ENCODE data around the gene CD19. TPM values are rescaled to one million over a fixed set of nuclear protein-coding genes. Genes with fewer than 3 reads are reported as not detected.

Gene CD19
- total and polyA plus RNA-seq, 3 donors from 2014 or later, result 2.0 to 7.7 (median 4.3) TPM

- H3K9me3 ChIP-seq, result no peaks in the 10 kb centered on the region
- no peaks in the 10 kb centered on the region for H3K4me1 ChIP-seq
- no peaks in the 10 kb centered on the region for H3K36me3 ChIP-seq (ENCODE audit: low read depth, missing control alignments)
- H3K27me3 ChIP-seq, result no peaks in the 10 kb centered on the region
- no peak overlapping the region for H3K4me3 ChIP-seq
- H3K27ac ChIP-seq, result no peak overlapping the region
- DNase-seq, result no peak
- intact Hi-C loops (cut with DNase I; ENCODE audit: low total_unique reads), result no loop called here
- TF ChIP-seq POLR2A (IDR thresholded peaks at IDR 0.05) (no peak), CTCF (IDR thresholded peaks at IDR 0.05) (no peak)
- whole genome bisulfite sequencing, 2 donors, result 92 to 94% methylated on average over 2 to 9 of the region's 9 CpGs
Observed at GRCh38 chr16:28905229-28905754, 26.5 kb upstream of the CD19 start.

GRCh38 chr16:28905800-28906372 lies 25.9 kb upstream of the CD19 start:
- Histone ChIP-seq H3K27me3 (no peaks in the 10 kb centered on the region), H3K27ac (no peak overlapping the region), H3K4me3 (no peak overlapping the region), H3K36me3 (ENCODE audit: low read depth, missing control alignments) (no peaks in the 10 kb centered on the region), H3K9me3 (no peaks in the 10 kb centered on the region), H3K4me1 (no peaks in the 10 kb centered on the region)
- intact Hi-C loops (cut with DNase I; ENCODE audit: low total_unique reads), result no loop called here
- TF ChIP-seq POLR2A (IDR thresholded peaks at IDR 0.05) (no peak), CTCF (IDR thresholded peaks at IDR 0.05) (no peak)
- no peak for DNase-seq
- 77 to 80% methylated on average over 12 to 22 of the region's 24 CpGs for WGBS, 2 donors

- DNase-seq, result no peak
- no peaks in the 10 kb centered on the region for H3K9me3 ChIP-seq
- 80 to 89% methylated on average over 15 to 19 of the region's 19 CpGs for WGBS, 2 donors
- no peaks in the 10 kb centered on the region for H3K4me1 ChIP-seq
- H3K27ac ChIP-seq, result no peak overlapping the region
- TF ChIP-seq CTCF (IDR thresholded peaks at IDR 0.05) (no peak), POLR2A (IDR thresholded peaks at IDR 0.05) (no peak)
- no peaks in the 10 kb centered on the region for H3K27me3 ChIP-seq
- no peaks in the 10 kb centered on the region for H3K36me3 ChIP-seq (ENCODE audit: low read depth, missing control alignments)
- intact Hi-C loops (cut with DNase I; ENCODE audit: low total_unique reads), result no loop called here
- H3K4me3 ChIP-seq, result no peak overlapping the region
Observed at GRCh38 chr16:28910086-28911031, 21.4 kb upstream of the CD19 start.

GRCh38 chr16:28912558-28912957 lies 19.2 kb upstream of the CD19 start:
- no peaks in the 10 kb centered on the region for H3K36me3 ChIP-seq (ENCODE audit: low read depth, missing control alignments)
- H3K27me3 ChIP-seq, result no peaks in the 10 kb centered on the region
- DNase-seq, result no peak
- no peaks in the 10 kb centered on the region for H3K9me3 ChIP-seq
- no peak overlapping the region for H3K27ac ChIP-seq
- intact Hi-C loops (cut with DNase I; ENCODE audit: low total_unique reads), result no loop called here
- TF ChIP-seq POLR2A (IDR thresholded peaks at IDR 0.05) (no peak), CTCF (IDR thresholded peaks at IDR 0.05) (no peak)
- H3K4me1 ChIP-seq, result no peaks in the 10 kb centered on the region
- no peak overlapping the region for H3K4me3 ChIP-seq
- WGBS, 2 donors, result 90 to 92% methylated on average over 8 to 12 of the region's 12 CpGs
